PC-9 (cell line): ENCODE results near the gene CROCC.

Experiments
- CTCF ChIP-seq: fragments of 200-600 bp; sonication (generic); conservative IDR thresholded peaks from 2 replicates; pipeline ENCODE4 v1.6.1; 2017; ENCODE audit warnings: mixed run types, antibody characterized with exemption, mild to moderate bottlenecking, moderate library complexity
- EZH2 ChIP-seq: fragments of 200-600 bp; sonication (generic); IDR thresholded peaks from 2 replicates; pipeline ENCODE4 v1.8.0; 2017; ENCODE audit warnings: antibody characterized with exemption, low read depth

- TF ChIP-seq EZH2 (no peak), CTCF (no peak)
These were observed 55.6 kb downstream of the CROCC start for GRCh38 chr1:16977377-16977776.
